C4-2B (cell line): Measurements from ENCODE around the gene CFAP46.

ENCODE experiments used
- H3K27ac ChIP-seq: fragments of 450-650 bp; 2 replicates; pipeline ENCODE4 v1.5.1; 2017
- CTCF ChIP-seq: fragments of 450-650 bp; conservative IDR thresholded peaks from 2 replicates; pipeline ENCODE4 v1.5.1; 2017; ENCODE audit warnings: mild to moderate bottlenecking
- ZFX ChIP-seq: fragments of 450-650 bp; IDR thresholded peaks from 2 replicates; pipeline ENCODE4 v1.6.1; 2017

Gene CFAP46

GRCh38 chr10:132911786-132912097 lies 30.6 kb downstream of the CFAP46 start:
- TF ChIP-seq CTCF (no peak), ZFX (no peak)
- no peak overlapping the region for H3K27ac ChIP-seq

DNA sequence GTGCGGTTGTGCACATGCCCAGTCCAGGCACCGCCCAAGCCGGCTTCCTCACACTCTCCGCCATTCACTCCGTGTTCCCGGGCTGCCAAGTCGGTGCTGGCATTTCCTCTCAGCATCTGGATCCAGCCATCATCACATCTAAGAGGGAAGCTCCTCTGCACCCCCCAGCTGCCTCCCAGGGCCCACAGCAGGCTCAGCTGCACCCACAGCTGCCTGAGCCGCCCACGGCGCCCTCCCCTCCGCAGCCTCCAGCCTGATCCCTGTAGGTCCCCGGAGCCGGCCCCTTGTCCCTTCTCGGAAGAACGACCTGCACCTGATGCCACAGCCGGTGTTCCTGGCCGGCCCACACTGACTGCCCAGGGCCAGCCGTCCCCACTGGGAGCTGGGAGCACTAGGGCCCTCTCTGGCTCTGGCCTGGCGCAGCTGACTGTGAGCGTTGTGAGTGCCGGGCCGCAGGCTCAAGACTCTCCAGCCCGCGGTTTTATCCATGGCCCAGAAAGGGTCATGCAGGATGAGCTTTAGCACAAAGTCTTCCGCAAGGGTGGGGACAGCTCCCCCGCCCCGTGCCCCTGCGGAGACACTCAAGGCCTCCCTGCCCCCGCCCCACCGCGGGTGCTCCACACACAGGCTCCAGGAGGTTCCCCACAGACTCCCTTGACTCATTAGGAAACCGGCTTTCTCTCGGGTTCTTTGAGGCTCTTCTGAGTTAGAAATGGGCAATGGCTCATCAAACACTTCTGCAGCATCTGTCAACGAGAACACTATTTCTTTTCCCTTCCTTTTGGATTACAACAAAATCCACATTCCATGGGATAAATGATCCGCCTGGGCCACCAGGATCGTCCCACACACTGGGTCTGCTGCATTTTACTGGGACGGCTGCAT lies 31.2 kb downstream of the CFAP46 start:
- H3K27ac ChIP-seq, result no peak overlapping the region
- TF ChIP-seq CTCF (no peak), ZFX (no peak)

- no peak for TF ChIP-seq ZFX
- no peak for TF ChIP-seq CTCF
- no peak overlapping the region for H3K27ac ChIP-seq
These were observed 32.0 kb downstream of the CFAP46 start for GRCh38 chr10:132910186-132910880.

- no peak overlapping the region for H3K27ac ChIP-seq
- TF ChIP-seq ZFX (no peak), CTCF (no peak)
These were observed 32.8 kb downstream of the CFAP46 start for GRCh38 chr10:132909491-132910071.

GRCh38 chr10:132908621-132909295 lies 33.6 kb downstream of the CFAP46 start:
- H3K27ac ChIP-seq, result no peak overlapping the region
- TF ChIP-seq CTCF, result no peak
- no peak for TF ChIP-seq ZFX

GRCh38 chr10:132907821-132908620 lies 34.3 kb downstream of the CFAP46 start:
- TF ChIP-seq CTCF, result no peak
- TF ChIP-seq ZFX, result no peak
- no peak overlapping the region for H3K27ac ChIP-seq
